Dermis microvascular lymphatic vessel endothelial cell (primary cell): Measurements from ENCODE around the gene CATSPERB. TPM values are rescaled to one million over a fixed set of nuclear protein-coding genes. Genes with fewer than 3 reads are reported as not detected.
"Not testable (repeated sequence)": the region's sequence is repeated elsewhere in the genome, so short reads cannot be mapped to it uniquely, and the experiment has no call there.

ENCODE experiments used
- DNase-seq, 2 donors: peaks; one replicate each; pipeline versions ENCODE4 v3.0.0 to v3.0.0-alpha.2; 2010; ENCODE audit warnings: low read depth in 2 of 2
- total RNA-seq: library from RNA; depleted of rRNA; stranded (reverse); fragments of >200 nt; gene quantifications from 2 replicates; pipeline ENCODE4 v1.2.1, GENCODE V29; 2014

CATSPERB gene
- total RNA-seq, 1 donor from 2014 or later = 0.13 TPM

GRCh38 chr14:91737619-91738018, 5.7 kb upstream of the CATSPERB start:
- DNase-seq = no peak

DNA sequence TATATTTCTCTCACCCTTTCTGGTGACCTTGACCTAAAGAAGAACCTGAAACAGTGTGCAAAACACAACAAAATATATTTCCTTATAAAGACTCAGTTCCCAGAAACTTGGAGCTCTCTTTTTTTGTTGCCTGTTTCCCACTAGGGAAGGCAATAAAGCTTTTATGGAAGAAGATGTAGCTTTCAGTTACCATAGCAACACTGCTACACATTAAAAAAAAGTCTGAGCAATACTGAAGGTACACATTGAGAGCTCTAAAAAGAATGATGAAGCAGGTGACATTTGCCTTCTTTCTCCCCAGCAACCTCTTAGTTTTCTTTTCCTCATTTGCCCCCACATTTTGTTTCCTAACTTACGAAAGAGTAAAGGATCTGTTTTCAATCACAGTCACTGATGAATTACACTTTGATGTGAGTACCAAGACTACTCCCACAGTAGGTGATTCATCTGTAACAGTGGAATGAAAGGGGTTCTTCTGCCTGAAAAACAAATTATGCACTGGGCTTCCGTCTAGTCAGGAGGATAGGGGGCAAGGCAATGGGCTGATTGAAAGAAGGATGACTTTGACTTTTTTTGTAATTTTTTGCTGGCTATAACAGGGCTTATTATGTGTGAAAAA, 1.1 kb upstream of the CATSPERB start:
- no peak for DNase-seq

DNA sequence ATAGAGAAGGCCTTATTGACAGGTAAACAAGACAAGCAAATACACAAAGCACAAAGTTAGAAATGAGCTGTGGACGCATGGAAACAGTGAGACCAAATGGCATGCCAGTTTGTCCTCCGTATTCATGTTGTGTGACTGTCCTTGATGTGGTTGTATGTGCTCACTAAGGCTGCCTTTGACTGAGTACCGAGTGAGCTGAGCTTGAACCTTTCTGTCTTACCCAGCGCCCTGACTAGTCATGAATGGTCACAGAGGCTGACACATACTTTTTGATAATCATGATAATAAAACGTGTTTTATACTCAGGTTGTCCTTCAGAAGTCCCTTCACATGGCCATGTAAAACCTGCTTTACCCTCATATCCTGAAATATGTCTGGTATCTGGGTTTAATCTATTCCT, 553 bp upstream of the CATSPERB start:
- no peak for DNase-seq

DNA sequence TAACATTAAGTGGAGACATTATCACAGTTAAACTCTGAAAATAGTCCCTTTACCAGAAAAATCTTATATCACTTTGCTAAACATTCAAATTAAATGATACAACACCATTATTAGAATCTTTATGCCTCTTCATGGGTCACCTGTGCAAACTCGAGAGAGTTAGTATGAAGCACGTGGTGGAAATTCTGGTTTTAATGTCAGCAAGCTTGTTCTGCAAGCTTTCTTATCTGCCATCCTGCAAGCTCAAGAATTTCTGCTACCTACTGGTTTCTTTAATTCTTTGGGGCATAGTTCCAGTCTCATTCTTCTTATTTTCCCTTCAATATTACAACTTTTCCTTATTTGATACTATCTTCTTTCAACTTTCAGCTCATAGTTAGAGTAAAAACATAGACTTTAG, 868 bp downstream of the CATSPERB start:
- DNase-seq = no peak

DNA sequence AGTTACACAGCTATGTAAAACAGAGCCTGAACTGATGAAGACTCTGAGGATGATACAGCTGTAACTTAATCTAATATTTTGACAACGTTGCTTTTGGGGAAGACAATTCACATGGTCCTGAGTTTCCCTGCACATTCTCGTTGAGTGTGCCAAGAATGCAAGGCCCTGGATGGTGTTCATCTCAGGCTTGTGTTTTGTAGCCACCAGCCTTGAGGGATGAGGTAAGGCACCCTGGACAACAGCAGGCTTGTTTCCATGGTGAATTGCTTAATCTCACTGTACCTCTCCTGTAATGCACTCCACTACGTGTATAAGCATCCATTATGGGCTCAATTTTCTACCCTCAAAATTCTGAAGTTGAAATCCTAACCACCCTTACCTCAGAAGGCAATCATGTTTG, 2.1 kb downstream of the CATSPERB start:
- DNase-seq = no peak

- no peak for DNase-seq
Observed at GRCh38 chr14:91728616-91729183, 3.2 kb downstream of the CATSPERB start.

DNA sequence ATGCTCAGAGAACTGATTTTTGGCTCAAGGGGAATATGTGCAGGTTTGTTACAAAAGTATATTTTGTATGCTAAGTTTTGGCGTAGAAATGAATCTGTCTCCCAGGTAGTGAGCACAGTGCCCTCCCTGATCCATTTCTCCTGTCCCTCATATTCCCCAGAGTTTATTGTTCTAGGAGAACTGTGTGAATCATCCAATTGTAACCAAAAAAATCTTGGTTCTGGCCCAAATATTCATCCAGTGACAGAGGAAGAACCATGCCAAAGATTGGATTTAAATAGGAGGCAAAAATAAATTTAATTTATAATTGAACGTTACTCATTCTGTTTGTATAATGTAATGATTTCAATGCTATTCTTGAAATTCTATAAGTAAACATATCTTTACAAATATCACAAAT, 4.8 kb downstream of the CATSPERB start:
- no peak for DNase-seq

GRCh38 chr14:91723501-91723900, 8.4 kb downstream of the CATSPERB start:
- DNase-seq = no peak

GRCh38 chr14:91722386-91722785, 9.5 kb downstream of the CATSPERB start:
- DNase-seq = no peak

- no peak for DNase-seq
Observed at GRCh38 chr14:91719839-91720238, 12.0 kb downstream of the CATSPERB start.

- no peak for DNase-seq
Observed at GRCh38 chr14:91716999-91717398, 14.9 kb downstream of the CATSPERB start.

DNA sequence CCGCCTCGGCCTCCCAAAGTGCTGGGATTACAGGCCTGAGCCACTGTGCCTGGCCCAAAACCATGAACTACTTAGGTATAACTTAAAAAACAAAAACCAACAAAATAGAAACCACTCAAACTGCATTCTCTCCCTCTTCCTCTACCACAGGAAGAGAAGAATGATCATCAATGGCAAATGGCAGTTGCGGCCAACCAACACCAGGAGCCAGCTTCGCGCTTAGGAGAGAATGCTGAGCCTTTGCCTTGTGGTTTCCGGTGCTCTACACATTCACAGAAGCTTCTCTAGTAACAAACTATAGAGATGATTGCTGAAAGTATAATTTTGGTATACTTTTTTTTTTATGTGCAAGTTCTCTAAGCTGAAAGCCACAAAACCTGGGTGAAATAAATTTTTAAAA, 17.1 kb downstream of the CATSPERB start:
- peak in 1 of 2 donors; percentile 14 for DNase-seq

GRCh38 chr14:91708795-91709194, 23.1 kb downstream of the CATSPERB start:
- DNase-seq = no peak

DNA sequence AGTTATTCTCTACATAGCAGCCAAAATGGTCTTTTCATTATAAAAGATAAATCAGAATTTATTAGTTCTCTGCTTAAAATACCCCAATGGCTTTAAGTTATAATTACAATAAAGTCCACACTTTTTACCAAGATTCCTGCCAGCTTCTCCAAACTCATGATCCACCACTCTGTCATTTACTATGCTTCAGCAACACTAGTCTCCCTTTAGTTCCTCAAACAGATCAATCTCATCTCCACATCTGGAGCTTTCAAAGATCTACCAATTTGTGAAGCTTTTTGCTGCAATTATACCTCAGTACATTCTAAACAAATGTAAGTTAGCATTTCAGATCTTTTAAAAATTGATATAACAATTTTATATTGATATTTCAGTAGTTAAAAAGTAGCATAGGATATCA, 24.9 kb downstream of the CATSPERB start:
- DNase-seq = no peak

- no peak for DNase-seq
Observed at GRCh38 chr14:91694643-91695042, 37.2 kb downstream of the CATSPERB start.

DNA sequence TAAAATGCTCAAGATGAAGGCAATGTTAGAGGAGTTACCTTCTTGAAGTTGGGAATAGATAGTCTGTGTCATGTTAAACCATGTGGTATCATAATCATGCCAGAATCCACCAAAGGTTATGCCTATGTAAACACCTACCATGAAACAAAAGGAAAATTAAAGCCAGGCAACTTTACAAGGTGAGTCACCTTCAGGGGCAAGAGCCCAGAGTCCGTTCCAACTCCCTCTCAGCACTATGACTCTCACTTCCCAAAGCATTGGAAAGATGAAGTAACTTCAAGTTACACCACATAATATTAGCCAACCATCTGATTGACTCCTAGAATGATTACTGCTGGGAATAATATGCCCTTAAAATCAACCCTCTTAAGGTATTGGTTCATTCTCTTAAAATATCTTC, 38.5 kb downstream of the CATSPERB start:
- no peak for DNase-seq

GRCh38 chr14:91692075-91692474, 39.8 kb downstream of the CATSPERB start:
- no peak for DNase-seq

DNA sequence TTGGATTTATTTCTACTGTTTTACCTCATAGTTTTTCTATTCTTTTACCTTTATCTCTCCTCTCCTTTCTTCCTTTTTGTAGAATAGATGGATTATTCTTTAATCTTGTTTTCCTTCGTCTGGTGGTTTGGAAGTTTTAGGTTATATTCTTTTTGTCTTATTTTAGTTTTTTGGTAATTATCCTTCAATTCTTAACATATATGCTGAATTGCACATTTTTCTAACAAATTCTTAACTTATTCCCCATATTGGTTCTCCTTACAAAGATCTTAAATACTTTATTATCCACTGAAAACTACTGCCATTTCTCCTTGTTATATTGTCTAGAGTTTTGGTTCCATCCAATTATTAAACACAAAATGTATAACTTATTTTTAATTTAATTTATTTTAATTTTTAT, 42.3 kb downstream of the CATSPERB start:
- DNase-seq = no peak

DNA sequence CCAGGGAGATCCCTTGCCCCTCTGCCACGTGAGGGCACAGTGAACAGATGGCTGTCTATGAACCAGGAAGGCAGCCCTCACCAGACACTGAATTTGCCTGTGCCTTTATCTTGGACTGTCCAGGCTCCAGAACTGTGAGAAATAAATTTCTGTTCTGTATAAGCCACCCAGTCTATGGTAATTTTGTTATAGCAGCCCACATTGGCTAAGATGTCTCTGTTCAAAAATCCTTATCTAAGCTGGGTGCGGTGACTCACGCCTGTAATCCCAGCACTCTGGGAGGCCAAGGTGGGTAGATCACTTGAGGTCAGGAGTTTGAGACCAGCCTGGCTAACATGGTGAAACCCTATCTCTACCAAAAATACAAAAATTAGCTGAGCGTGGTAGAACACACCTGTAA, 44.5 kb downstream of the CATSPERB start:
- DNase-seq = not testable (repeated sequence)

DNA sequence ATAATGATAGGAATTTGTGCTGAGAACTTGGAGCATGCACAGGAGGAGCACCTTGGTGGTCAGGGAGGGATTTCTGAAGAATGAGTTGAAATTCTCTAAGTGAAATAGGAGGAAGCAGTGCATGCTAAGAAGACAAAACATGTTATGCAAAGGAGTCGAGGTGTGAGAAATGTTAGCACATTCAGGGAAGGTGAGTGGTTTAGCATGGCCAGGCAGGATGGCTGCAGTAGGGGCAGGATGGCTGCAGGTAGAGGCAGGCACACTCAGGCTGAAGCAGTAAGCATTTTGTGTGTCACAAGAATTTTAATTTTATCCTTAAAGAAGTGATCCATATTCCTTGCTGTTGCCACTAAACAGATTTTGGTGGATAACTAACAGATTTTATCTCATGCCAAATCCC, 46.3 kb downstream of the CATSPERB start:
- DNase-seq = no peak

DNA sequence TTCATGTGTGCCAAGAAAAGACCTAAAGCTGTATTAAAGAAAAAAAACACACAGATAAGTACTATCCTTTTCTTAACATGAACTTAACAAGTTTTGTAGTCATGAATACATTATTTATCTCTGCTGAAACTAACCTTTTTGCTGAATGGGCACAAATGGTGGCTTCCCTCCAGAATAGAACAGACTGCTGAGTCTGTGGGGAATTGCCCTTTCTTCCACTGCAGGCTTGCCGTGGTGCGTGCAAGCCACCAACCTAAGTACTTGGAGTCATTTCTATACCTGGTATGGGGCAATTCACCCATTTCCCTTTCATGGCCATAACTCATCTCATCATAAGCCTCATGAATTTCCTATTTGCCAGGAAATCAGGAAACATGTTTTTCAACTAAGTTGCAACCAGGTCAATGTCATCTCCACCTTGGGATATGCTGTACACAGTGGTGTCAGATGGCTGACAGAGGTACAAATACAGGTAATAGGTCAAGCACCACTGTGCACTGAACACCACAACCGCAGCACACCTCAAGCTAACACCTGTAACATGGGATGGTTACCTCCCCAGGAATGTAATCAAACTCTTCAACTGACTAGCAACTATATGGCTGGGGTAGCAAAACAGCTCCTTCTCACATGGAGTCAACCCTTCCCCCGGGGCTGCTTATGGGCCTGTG, 49.9 kb downstream of the CATSPERB start:
- DNase-seq = no peak

DNA sequence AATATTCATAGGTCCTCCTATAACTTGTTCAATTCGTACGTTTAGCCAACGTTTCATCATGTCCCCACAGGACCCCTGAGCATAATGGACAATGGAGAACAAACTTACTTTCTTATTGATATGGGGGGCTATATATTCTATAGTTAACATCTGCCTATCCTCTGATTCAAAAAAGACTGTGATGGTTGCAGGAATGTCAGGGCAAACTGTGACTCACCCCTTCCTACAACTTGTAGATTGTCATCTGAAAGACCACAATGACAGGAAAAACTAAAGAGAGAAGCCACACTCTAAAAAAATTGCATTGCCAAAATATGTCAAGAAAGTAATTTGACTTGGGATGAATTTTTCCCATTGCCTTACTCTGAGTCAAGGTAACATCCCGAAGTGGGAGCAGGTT, 50.8 kb downstream of the CATSPERB start:
- no peak for DNase-seq

GRCh38 chr14:91679273-91679672, 52.6 kb downstream of the CATSPERB start:
- no peak for DNase-seq
